Stimulated activated CD8-positive, alpha-beta memory T cell treated with anti-CD3 and anti-CD28 coated beads, Interleukin-12 subunit alpha, Interleukin-12 subunit beta, amount 100 ng/mL, for 24 hours (primary cell): Measurements from ENCODE around the gene SLC25A5.
"Not testable (repeated sequence)": the region's sequence is repeated elsewhere in the genome, so short reads cannot be mapped to it uniquely, and the experiment has no call there.

Source experiments
- DNase-seq: peaks from one replicate; pipeline ENCODE4 v3.0.0-alpha.2; 2020; ENCODE audit errors: extremely low read depth

Gene SLC25A5

DNA sequence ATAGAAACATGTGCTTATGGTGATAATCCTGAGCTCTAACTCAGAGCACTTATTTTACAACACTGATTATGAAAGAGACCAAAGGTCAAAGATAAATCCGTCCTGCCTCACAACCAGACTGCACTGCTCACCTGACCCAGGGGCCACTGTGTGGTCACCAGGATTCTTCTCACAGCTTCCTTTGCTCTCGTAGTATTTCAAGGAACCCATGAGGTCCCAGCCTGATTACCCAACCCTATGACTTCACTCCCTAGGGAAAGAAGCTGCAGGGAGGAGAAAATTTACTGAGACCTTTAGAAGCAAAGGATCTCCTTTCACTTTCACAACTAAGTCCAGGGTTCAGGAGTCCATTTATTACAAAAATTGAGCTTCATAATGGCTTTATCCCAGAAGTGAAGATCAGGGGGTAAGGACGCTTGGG is 9.6 kb downstream of the SLC25A5 start:
- no peak for DNase-seq

DNA sequence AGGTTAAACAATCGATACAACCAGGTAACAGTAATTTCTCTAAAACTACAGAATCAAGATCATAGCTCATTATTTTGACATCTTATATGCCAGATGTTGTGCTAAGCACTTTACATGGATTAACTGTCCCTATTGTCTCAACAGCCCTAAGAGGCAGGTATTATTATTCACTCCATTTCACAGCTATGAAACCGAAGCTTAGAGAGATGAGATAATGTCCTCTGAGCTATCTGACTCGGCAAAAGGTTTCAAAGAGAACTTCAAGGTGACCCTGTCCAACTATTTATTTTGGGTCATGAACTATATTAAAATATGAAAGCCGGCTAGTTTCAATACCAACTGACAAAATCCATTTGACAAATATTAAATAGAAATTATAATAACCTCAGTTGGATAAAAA is 10.3 kb downstream of the SLC25A5 start:
- DNase-seq = no peak

DNA sequence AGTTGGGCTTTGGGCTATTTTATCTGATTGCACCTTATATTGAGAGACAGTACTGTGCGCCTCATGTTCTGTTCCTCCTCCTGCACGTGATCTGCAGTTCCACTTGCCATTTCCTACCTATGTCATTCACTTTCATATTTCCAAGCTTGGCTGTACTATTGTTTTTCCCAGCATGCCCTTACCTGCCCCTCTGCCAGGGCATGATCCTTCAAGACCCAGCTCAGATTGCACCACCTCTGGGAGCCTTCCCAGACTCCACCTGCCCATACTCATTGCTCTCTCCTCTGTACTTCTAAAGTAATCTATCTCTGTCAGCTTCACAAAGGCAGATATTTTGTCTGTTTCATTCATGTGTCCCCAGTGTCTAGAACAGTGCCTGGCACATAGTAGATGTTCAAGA is 11.6 kb downstream of the SLC25A5 start:
- no peak for DNase-seq

DNA sequence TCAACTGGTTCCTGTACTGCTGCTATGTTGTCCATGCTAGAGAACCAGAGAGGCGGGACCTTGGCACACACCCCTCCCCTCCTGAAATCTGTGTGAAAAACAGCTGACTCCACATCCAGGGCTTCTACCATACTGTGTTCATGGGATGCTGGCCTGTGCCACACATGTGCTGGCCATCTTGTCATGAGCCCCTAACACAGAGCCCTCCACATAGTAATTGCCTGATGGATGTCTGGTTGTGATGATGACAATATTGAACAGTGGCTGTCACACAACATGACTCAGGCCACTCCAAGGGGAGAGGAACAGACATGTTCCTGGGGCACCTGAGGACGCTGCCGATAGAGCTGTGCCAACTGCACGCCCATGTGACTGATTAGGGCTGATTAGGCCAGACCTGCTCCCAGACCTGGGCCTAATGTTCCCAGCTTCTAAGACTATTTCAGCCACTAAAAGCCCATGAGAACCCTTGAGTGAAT is 13.1 kb downstream of the SLC25A5 start:
- no peak for DNase-seq

DNA sequence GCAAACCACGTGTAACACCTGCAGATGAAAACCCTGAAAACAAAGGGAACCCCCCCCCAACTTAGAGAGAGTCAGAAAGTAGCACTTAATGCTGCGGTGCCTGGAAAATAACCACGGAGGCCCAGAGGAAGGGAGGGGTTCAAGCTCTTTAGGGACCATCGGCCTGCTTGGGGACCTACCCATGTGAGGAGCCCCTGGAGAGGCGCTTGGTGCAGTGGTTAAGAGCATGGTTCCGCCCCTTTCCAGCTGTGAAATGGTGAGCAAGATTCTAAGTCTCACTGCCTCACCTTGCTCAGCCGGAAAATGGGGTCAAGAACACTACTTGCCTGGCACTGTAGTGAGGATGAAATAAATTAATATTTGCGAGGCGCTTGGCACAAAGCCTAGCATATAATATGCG is 13.8 kb downstream of the SLC25A5 start:
- no peak for DNase-seq

DNA sequence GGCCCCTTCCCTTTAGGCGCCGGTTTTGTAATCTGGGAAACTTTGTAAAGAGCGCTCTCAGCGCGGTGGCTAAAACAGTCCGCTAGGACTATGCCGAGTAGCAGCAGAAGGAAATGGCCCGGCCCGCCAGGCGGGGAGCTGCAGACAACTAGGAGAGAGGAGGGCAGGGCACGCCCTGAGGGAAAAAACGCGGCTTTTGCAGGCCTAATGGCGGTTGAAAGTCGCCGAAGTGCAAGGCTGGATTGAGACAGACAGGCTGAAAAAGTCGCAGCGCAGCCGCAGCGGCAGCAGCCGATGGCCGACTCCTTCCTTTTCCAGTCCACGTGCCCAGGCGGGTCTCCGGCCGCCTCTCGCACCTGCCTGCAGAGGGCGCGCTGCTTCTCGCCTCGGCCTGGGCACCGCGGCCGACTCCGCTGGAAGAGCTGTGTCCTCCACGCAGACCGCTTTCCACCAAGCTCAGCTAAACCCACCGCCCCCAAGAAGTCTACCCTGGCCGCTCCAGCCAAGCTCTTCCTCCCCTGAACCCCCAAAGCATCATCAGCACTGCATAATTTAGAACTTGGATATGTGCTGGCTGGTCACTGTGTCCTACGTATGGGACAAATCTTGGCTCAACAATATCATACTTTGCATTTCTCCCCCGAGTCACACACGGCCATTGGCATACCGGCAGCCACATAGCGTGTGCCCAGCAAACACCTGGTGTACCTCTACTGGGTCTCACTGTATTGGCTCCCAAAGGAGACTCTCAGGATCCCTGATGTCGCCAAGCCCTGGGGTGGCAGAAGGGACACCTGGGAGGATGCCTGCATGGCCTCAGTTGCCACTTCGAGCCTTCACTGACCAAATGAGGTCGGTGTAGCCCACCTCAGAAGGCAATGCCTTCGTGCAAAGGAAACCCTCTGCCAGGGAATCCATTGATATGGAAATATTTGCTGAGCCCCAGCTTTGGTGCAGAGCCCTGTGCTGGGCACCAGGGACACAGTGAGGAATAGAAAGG is 14.5 kb downstream of the SLC25A5 start:
- no peak for DNase-seq

DNA sequence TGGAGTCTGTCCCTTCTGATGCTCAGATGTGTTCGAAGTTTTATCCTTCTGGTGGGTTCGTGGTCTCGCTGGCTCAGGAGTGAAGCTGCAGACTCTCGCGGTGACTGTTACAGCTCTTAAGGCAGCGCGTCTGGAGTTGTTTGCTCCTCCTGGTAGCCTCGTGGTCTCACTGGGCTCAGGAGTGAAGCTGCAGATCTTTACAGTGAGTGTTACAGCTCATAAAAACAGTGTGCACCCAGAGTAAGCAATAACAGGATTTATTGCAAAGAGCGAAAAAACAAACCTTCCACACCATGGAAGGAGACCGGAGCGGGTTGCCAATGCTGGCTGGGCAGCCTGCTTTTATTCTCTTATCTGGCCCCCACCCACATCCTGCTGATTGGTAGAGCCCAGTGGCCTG is 18.5 kb downstream of the SLC25A5 start:
- DNase-seq = no peak

DNA sequence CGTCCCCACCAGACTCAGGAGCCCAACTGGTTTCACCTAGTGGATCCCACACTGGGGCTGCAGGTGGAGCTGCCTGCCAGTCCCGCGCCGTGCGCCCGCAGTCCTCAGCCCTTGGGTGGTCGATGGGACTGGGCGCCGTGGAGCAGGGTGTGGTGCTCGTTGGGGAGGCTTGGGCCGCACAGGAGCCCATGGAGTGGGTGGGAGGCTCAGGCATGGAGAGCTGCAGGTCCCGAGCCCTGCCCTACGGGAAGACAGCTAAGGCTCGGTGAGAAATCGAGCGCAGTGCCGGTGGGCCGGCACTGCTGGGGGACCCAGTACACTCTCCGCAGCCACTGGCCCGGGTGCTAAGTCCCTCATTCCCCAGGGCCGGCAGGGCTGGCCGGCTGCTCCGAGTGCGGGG is 19.5 kb downstream of the SLC25A5 start:
- DNase-seq = not testable (repeated sequence)

DNA sequence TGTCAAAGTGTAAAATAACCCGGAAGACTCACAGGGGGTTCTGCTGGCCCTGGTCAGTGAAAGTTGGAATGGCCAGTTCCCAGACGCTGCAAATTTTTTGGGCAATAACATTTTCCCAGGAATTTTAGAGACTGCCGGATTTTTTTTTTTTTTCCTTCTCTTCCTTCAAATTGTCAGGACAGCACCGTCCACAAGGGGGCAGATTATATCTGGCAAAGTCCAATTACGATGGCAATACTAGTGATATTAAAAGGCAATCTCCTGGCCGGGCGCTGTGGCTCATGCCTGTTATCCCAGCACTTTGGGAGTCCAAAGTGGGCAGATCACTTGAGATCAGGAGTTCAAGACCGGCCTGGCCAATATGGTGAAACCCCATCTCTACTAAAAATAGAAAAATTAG is 20.5 kb downstream of the SLC25A5 start:
- no peak for DNase-seq

DNA sequence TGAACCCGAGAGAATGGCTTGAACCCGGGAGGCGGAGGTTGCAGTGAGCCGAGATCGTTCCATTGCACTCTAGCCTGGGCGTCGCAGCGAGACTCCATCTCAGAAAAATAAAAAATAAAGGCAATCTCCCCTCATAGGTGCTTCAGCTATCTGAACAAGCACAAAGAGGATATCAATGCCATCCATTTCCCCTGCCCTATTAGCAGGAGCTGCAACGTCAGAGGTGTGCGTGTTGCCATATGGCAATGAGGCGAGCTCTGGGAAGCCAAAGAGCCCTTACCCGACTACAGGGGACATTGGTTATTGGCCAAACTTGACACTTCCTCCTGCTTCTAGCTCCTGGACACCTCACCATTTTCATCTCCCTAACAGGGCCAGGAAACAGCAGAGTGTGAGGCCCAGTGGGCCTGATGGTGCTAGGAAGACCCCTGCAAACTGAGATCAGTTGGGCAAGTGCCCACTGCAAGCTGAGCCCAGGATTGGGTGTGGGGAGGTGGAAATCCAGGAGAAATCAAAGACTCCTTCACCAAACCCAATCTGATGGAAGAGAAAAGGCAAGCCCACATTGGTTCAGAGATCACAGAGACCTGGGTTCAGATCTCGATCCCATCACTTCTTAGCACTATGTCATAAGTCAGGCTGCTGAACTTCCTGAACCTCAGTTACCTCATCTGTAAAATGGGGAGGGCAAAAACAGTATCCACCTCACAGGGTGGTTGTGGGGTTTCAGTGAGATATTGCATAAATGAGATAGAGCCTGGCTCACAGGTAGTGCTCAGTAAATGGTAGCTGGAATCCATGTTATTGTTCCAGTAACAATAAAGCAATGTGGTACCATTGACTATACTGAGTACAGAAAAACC is 21.2 kb downstream of the SLC25A5 start:
- DNase-seq = no peak

DNA sequence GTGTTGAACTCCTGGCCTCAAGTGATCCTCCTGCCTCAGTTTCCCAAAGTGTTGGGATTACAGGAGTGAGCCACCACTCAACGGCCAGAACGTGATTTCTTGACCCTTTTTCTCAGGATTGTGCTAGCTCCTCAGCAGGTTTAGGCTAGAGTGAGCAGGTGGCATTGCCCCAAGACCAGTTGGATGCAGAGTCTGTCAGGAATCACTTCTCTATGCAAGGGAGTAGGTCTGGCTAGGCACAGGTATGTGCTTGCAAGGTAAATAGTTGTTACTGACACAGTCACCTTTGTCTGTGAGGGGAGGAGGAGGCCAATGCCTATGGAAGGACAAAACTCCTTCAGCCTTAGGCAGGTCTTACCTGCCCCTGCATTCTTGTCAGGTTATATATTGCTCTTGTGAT is 24.2 kb downstream of the SLC25A5 start:
- DNase-seq = no peak

DNA sequence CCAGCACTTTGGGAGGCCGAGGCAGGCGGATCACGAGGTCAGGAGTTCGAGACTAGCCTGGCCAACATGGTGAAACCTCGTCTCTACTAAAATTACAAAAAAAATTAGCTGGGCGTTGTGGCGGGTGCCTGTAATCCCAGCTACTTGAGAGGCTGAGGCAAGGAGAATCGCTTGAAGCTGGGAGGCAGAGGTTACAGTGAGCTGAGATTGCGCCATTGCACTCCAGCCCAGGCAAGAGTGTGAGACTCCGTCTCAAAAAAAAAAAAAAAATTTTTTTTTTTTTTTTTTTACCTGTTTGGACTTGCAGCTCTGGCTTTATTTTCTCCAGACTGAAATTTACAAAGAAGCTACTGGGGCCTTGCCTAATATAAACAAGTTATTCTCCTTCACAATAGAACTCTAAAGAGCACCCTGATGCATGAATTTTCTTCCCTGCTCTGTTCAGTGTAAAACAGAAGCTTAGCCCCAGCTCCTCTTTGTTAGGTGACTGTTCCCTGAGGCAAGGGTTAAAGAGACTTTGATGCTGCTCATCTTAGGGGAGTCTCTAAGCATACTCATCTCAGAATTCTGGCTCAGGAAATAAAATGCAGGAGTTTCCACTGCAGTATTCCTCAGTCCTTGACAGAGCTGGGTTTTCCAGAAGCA is 25.7 kb downstream of the SLC25A5 start:
- not testable (repeated sequence) for DNase-seq

DNA sequence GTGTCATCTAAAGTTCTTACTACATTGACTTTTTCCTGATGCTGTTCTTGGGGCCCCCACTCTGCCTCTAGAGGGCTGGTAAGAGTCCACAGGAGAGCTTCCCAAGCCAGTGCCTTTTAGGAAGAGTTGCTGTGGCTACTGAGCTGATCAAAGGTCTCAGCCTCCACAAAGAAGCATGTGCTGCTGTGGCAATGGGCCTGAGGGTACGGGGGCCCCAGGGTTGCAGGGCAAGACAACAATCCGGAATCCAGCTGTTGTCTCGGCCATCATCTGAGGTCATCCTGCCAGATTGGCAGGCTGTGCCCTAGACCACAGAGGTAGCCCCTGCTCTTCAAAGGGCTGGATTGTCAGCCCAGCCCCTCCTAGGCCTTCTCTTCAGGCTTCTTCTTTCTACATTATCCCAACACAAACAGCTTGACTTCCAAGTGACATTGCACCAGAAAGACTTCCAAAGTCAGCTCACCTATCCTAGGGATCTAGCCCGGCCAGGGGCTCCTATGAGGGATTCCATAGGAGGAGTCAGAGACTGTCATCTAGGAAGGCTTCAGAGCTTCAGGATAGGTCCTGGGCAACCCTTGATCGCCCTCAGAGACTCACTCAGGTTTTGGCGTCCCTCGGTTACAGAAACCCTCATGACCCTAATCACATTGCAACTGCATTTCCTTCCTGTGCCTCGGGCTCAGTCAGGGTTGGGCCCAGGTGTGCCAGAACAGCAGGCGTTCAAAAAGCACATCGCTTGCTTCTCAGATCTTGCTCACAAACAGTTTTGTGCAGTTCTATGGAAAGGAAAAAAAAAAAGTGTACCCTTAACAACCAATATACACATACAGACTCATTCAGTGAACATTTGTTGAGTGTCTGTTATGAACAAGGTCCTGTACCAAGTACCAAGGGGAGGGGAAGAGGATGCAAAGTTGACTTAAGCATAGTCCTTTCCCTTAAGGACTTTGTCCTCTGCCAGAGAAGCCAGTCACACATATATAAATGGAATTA is 27.8 kb downstream of the SLC25A5 start:
- no peak for DNase-seq

DNA sequence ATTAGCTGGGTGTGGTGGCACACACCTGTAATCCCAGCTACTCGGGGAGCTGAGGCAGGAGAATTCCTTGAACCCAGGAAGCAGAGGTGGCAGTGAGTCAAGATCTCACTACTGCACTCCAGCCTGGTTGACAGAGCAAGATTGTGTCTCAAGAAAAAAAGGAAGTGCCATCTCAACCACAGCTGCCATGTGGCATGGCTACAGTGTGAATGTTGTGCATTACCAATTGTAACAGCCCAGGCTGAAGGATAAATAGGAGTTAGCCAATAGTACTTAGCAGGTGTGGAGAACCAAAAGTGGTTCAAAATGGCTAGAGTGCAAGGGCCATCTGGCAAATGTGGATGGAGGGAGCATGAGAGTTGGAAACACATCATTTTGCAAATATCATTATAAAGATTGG is 28.9 kb downstream of the SLC25A5 start:
- no peak for DNase-seq

DNA sequence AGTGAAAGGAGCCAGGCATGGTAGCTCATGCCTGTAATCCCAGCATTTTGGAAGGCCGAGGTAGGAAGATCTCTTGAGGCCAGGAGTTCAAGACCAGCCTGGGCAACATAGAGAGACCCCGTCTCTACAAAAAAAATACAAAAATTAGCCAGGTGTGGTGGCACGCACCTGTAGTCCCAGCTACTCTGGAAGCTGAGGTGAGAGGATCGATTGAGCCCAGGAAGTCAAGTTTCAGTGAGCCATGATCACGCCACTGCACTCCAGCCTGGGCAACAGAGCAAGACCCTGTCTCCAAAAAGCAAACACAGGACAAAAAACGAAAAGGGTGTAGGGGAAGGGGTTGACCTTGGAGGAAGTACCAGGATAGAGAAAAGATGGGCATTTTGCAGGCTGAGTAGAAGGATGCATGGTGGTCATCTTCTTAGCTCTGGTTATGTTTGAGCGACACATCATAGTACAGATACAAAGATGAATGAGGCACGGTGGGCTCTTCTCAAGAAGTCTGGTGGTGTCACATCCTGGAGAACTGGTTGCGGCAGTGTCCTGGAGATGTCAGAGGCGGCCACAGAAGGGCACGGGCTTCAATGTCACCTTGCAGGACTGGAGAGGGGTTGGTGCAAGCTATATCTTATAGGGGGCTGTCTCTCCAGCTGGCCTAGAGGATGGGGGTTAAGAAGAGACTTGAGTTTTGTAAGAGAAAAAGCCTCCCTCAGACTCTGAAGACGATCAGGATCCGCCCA is 32.0 kb downstream of the SLC25A5 start:
- no peak for DNase-seq

DNA sequence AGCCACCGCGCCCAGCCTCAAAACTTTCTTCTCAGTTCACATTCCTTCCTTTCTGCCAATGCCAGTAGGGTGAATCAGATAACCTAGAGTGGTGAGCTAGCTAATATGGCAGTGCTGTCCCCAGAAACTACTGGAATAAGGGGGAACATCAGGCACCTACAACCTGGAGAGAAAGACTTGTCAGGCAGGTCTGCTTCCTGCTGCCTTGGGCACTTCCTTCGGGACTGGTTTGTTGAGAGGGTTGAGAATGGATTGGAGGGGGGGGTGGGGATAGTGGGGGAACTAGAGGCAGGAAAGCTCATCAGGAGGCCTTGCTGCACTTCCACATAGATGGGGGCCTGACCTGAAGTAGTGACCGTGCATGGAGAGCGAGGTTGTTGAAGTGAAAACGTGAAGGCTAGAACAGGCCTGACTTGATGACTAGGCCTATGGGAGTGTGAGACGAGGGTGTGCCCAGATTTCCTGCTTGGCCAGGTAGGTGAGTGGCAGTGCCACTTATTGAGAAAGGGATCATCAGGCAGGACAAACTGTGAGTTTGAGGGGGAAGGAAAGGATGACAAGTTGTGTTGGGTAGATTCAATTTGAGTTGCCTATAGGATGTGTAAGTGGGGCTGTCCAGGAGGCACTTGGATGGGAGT is 33.4 kb downstream of the SLC25A5 start:
- DNase-seq = no peak

DNA sequence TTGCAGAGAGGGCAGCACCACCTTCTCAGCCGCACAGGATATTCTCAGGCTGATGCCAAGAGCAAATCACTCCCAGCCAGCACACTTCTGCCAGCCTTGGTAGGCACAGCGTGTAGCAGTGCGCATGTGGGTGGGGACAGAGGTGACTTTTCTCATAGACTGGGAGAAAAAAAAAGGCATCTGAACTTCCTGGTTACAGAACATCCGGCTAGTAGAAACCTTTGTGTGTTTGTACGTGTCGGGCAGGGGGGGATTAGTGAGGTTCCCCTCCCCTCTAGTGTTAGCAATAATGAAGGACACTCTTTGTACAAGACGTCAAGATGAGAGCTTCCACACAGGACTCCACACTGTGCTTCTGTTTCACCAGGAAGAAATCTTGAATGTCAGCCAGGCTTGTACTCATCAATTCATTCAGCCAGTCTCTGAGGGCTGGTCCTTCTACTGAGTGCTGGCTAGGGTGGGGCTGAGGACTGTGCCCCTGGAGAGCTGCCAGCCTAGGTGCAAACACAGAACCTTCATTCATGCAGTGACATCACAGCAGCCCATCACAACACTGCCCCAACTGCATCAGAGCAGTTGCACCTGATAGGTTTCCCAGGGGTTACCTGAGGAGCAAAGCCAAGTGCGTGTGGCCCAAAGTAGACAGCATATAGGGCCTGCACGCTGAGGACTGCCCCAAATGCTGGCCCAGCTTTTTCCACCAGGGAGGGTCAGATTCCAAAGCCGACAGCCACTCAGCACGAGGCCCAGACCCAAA is 34.7 kb downstream of the SLC25A5 start:
- no peak for DNase-seq

DNA sequence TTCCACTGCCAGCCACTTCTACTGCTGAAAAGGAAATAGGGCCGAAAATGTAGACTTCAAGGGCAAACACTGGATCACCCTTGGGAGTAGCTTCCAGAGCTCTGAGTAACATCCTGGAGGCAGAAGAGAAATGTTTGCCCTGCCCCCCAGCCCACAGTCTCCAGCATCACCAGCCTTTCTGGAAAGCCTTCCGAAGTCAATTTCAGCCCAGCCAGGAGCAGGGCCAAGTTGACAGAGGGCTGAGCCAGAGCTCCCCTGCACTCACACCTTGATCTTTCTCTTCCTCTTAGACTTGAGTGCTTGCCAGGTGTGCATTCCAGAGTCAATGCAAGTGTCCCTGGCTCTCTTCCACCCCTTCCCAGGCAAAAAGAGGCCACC is 35.2 kb downstream of the SLC25A5 start:
- DNase-seq = no peak

DNA sequence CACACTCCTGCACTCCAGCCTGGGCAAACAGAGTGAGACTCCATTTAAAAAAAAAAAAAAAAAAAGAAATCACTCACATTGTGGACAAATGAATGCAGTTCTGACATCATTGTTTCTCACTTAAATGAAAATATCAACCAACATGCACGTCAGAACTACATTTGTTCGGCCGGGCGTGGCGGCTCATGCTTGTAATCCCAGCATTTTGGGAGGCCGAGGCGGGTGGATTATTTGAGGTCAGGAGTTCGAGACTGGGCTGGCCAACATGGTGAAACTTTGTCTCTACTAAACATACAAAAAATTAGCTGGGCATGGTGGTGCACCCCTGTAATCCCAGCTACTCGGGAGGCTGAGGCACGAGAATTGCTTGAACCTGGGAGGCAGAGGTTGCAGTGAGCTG is 36.9 kb downstream of the SLC25A5 start:
- DNase-seq = not testable (repeated sequence)
